Limb (tissue), 2 donors: ENCODE measurements around the gene PRM2.

ENCODE experiments used
- DNase-seq, 2 donors: peaks; one replicate each; pipeline ENCODE4 v3.0.0-alpha.2; 2016; ENCODE audit errors: extremely low spot score in 2 of 2

The PRM2 gene

GRCh38 chr16:11229906-11230305, 46.4 kb downstream of the PRM2 start:
- no peak for DNase-seq

- DNase-seq = no peak
These were observed 46.8 kb downstream of the PRM2 start for GRCh38 chr16:11229432-11229831.

GRCh38 chr16:11225677-11226549, 50.4 kb downstream of the PRM2 start:
- no peak for DNase-seq
